Panc1 (cell line): ENCODE results near the gene NDUFB1.

ENCODE experiments used
- POLR2AphosphoS5 ChIP-seq: IDR thresholded peaks from 2 replicates; pipeline ENCODE4 v1.6.1; 2012; ENCODE audit warnings: mild to moderate bottlenecking, low read depth, low read length, moderate library complexity
- REST ChIP-seq, 2 experiments: IDR thresholded peaks; 2 replicates each; pipeline ENCODE4 v1.6.1; 2011 to 2012; ENCODE audit warnings: low read depth in 2 of 2, control low read depth in 1 of 2, low read length in 1 of 2, mild to moderate bottlenecking in 1 of 2, moderate library complexity in 1 of 2; ENCODE audit not compliant: insufficient read depth in 1 of 2
- TCF7L2 ChIP-seq: IDR thresholded peaks from 2 replicates; pipeline ENCODE4 v1.6.1; 2011; ENCODE audit warnings: mild to moderate bottlenecking, low read depth, low read length, inconsistent platforms
- TF ChIP-seq, protein P1 (sequence below): fragments of 450-650 bp; IDR thresholded peaks from 2 replicates; pipeline ENCODE4 v1.5.1; 2017; ENCODE audit warnings: mild to moderate bottlenecking

- no peak for TF ChIP-seq POLR2AphosphoS5
- TF ChIP-seq, protein P1, sequence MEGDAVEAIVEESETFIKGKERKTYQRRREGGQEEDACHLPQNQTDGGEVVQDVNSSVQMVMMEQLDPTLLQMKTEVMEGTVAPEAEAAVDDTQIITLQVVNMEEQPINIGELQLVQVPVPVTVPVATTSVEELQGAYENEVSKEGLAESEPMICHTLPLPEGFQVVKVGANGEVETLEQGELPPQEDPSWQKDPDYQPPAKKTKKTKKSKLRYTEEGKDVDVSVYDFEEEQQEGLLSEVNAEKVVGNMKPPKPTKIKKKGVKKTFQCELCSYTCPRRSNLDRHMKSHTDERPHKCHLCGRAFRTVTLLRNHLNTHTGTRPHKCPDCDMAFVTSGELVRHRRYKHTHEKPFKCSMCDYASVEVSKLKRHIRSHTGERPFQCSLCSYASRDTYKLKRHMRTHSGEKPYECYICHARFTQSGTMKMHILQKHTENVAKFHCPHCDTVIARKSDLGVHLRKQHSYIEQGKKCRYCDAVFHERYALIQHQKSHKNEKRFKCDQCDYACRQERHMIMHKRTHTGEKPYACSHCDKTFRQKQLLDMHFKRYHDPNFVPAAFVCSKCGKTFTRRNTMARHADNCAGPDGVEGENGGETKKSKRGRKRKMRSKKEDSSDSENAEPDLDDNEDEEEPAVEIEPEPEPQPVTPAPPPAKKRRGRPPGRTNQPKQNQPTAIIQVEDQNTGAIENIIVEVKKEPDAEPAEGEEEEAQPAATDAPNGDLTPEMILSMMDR: no peak
- TF ChIP-seq TCF7L2: no peak
- no peak for TF ChIP-seq REST (IDR thresholded peaks at IDR 0.05; ENCODE audit: insufficient read depth in 1 of 2, low read depth in 2 of 2, low read length in 1 of 2)
Observed at GRCh38 chr14:92074555-92074954, 47.0 kb downstream of the NDUFB1 start.
